CD14-positive monocyte (primary cell): ENCODE data around the gene SLC39A6. TPM values are rescaled to one million over a fixed set of nuclear protein-coding genes. Genes with fewer than 3 reads are reported as not detected.

Source experiments
- DNase-seq, 3 donors: peaks; one replicate each; pipeline ENCODE4 v3.0.0-alpha.2; 2011 to 2022
- H2AFZ ChIP-seq: 2 replicates; pipeline ENCODE4 v1.6.0; 2012; ENCODE audit warnings: mild to moderate bottlenecking, low read depth, low read length, inconsistent platforms; ENCODE audit not compliant: insufficient read depth, poor library complexity, severe bottlenecking
- H3K27ac ChIP-seq, 2 donors: 1 replicate in 1 of 2; 2 replicates in 1 of 2; pipeline ENCODE4 v1.5.1; 2012 to 2013; ENCODE audit warnings: low read length in 2 of 2, control low read depth in 1 of 2, inconsistent platforms in 1 of 2, low read depth in 1 of 2, mild to moderate bottlenecking in 1 of 2
- H3K27me3 ChIP-seq, 2 donors: one replicate each; pipeline versions ENCODE4 v1.6.0 to v1.6.1; 2011 to 2013; ENCODE audit warnings: low read length in 2 of 2; ENCODE audit not compliant: control insufficient read depth in 2 of 2, insufficient read depth in 2 of 2
- H3K36me3 ChIP-seq, 2 donors: replicated peaks in 1 of 2; 1 replicate in 1 of 2; 2 replicates in 1 of 2; pipeline versions ENCODE4 v1.5.1 to v1.6.1; 2012 to 2013; ENCODE audit warnings: low read length in 2 of 2, control low read depth in 1 of 2, inconsistent platforms in 1 of 2, mild to moderate bottlenecking in 1 of 2; ENCODE audit not compliant: insufficient read depth in 2 of 2, control insufficient read depth in 1 of 2
- H3K4me1 ChIP-seq, 2 donors: 1 replicate in 1 of 2; 2 replicates in 1 of 2; pipeline versions ENCODE4 v1.5.1 to v1.6.1; 2012 to 2013; ENCODE audit warnings: low read length in 2 of 2, control low read depth in 1 of 2, inconsistent platforms in 1 of 2, mild to moderate bottlenecking in 1 of 2, moderate library complexity in 1 of 2; ENCODE audit not compliant: insufficient read depth in 2 of 2, control insufficient read depth in 1 of 2
- H3K4me2 ChIP-seq: replicated peaks from 2 replicates; pipeline ENCODE3; 2012; ENCODE audit warnings: low read length, moderate library complexity, mild to moderate bottlenecking; ENCODE audit not compliant: poor library complexity, severe bottlenecking; ENCODE audit errors: extremely low read depth
- H3K4me3 ChIP-seq, 3 experiments: fragments of 200-600 bp in 1 of 3; sonication (generic) in 1 of 3; replicated peaks in 1 of 3; 1 replicate in 2 of 3; 2 replicates in 1 of 3; pipeline ENCODE4 v1.5.1; 2011 to 2013; ENCODE audit warnings: low read length in 3 of 3, mild to moderate bottlenecking in 3 of 3, control low read depth in 2 of 3, low read depth in 2 of 3, inconsistent platforms in 1 of 3, moderate library complexity in 1 of 3
- H3K79me2 ChIP-seq: 2 replicates; pipeline ENCODE4 v1.6.0; 2012; ENCODE audit warnings: mild to moderate bottlenecking, control low read depth, inconsistent platforms, low read length, moderate library complexity; ENCODE audit not compliant: insufficient read depth
- H3K9ac ChIP-seq: 2 replicates; pipeline ENCODE4 v1.6.0; 2017; ENCODE audit warnings: low read length, mild to moderate bottlenecking; ENCODE audit not compliant: insufficient read depth, poor library complexity, severe bottlenecking
- H3K9me3 ChIP-seq, 2 donors: replicated peaks in 1 of 2; 1 replicate in 1 of 2; 2 replicates in 1 of 2; pipeline versions ENCODE4 v1.5.1 to v1.6.1; 2012 to 2013; ENCODE audit warnings: low read length in 2 of 2, control low read depth in 1 of 2; ENCODE audit not compliant: control insufficient read depth in 1 of 2, insufficient read depth in 1 of 2
- H4K20me1 ChIP-seq: 2 replicates; pipeline ENCODE4 v1.6.0; 2012; ENCODE audit warnings: mild to moderate bottlenecking, low read length, control low read depth, moderate library complexity; ENCODE audit not compliant: insufficient read depth
- H3K27ac Mint-ChIP-seq, 7 donors: one replicate each; pipeline ENCODE4 v1.8.0; 2020; ENCODE audit warnings: mild to moderate bottlenecking in 7 of 7, mixed read lengths in 7 of 7, moderate library complexity in 6 of 7, inconsistent platforms in 2 of 7
- H3K27me3 Mint-ChIP-seq, 3 donors: one replicate each; pipeline ENCODE4 v1.8.0; 2021 to 2022; ENCODE audit warnings: low read depth in 3 of 3, mild to moderate bottlenecking in 3 of 3, mixed read lengths in 3 of 3, moderate library complexity in 3 of 3, inconsistent platforms in 1 of 3
- H3K36me3 Mint-ChIP-seq, 2 donors: one replicate each; pipeline ENCODE4 v1.8.0; 2020; ENCODE audit warnings: mixed read lengths in 2 of 2, inconsistent platforms in 1 of 2, mild to moderate bottlenecking in 1 of 2
- H3K4me1 Mint-ChIP-seq: one replicate; pipeline ENCODE4 v1.8.0; 2020; ENCODE audit warnings: mild to moderate bottlenecking, mixed read lengths
- H3K4me3 Mint-ChIP-seq, 2 donors: one replicate each; pipeline ENCODE4 v1.8.0; 2020; ENCODE audit warnings: mild to moderate bottlenecking in 2 of 2, mixed read lengths in 2 of 2, moderate library complexity in 1 of 2
- H3K9me3 Mint-ChIP-seq, 7 donors: one replicate each; pipeline ENCODE4 v1.8.0; 2020 to 2022; ENCODE audit warnings: mixed read lengths in 7 of 7, mild to moderate bottlenecking in 6 of 7, moderate library complexity in 6 of 7, inconsistent platforms in 2 of 7
- CTCF ChIP-seq: fragments of 200-600 bp; IDR thresholded peaks from one replicate; pipeline ENCODE4 v1.8.0; 2022; ENCODE audit warnings: antibody characterized with exemption, mild to moderate bottlenecking
- WGBS: methylation state at CpG from one replicate; pipeline ENCODE4 v1.1.5; 2013; ENCODE audit warnings: missing lambda C conversion rate; ENCODE audit not compliant: insufficient coverage; 5-methylcytosine and 5-hydroxymethylcytosine counted together
- intact Hi-C, 2 donors: fragments of 100-400 bp; cut with micrococcal nuclease; formaldehyde crosslinking; loops; one replicate each; pipeline versions ENCODE4 v1.15.0 to v1.15.1; 2023
- polyA plus RNA-seq, 3 donors: library from polyadenylated mRNA; depleted of rRNA in 1 of 3; unstranded in 2 of 3; stranded (reverse) in 1 of 3; fragments of 300-500 nt in 2 of 3; fragments of >200 nt in 1 of 3; fragmentation: Illumina TruSeq in 2 of 3; gene quantifications; 1 replicate in 2 of 3; 2 replicates in 1 of 3; pipeline ENCODE4 v1.2.3, GENCODE V29; 2012 to 2021

The SLC39A6 gene
- polyA plus RNA-seq, 3 donors: 13.2 to 20.1 (median 16.8) TPM

GRCh38 chr18:36176177-36176584 lies 47.0 kb upstream of the SLC39A6 start:
- Histone ChIP-seq H3K4me2 (no peak overlapping the region), H3K4me1 (peaks cover 12 to 17% of the 10 kb centered on the region in 2 donors), H2AFZ (no peak overlapping the region), H3K4me3 (no peak overlapping the region), H3K9ac (no peak overlapping the region), H3K79me2 (no peaks in the 10 kb centered on the region), H3K9me3 (no peaks in the 10 kb centered on the region), H3K27me3 (no peaks in the 10 kb centered on the region), H3K36me3 (peaks cover 51 to 67% of the 10 kb centered on the region in 2 donors), H3K27ac (no peak overlapping the region), H4K20me1 (no peaks in the 10 kb centered on the region)
- Mint-ChIP-seq H3K27ac (peak overlapping the region in 1 of 7 donors; percentile 3), H3K27me3 (peaks cover 0 to 3% (median 0%) of the 10 kb centered on the region in 3 donors), H3K4me3 (no peak overlapping the region), H3K4me1 (peaks cover 20% of the 10 kb centered on the region), H3K36me3 (peaks cover 50 to 55% of the 10 kb centered on the region in 2 donors), H3K9me3 (no peaks in the 10 kb centered on the region)
- TF ChIP-seq CTCF: no peak
- intact Hi-C loops: no loop called here
- WGBS: no CpG with 5 or more reads among the region's 2 CpGs
- no peak for DNase-seq

GRCh38 chr18:36175481-36175880 lies 46.3 kb upstream of the SLC39A6 start:
- H3K27me3 ChIP-seq: no peaks in the 10 kb centered on the region
- no peak overlapping the region for H2AFZ ChIP-seq
- peaks cover 17% of the 10 kb centered on the region for H3K4me1 Mint-ChIP-seq
- TF ChIP-seq CTCF: no peak
- WGBS: 82% methylated on average over 1 of the region's 1 CpG
- no peaks in the 10 kb centered on the region for H3K9me3 Mint-ChIP-seq
- no peaks in the 10 kb centered on the region for H4K20me1 ChIP-seq
- H3K36me3 ChIP-seq: peaks cover 58 to 74% of the 10 kb centered on the region in 2 donors
- H3K36me3 Mint-ChIP-seq: peaks cover 56 to 62% of the 10 kb centered on the region in 2 donors
- no peak overlapping the region for H3K27ac ChIP-seq
- H3K4me1 ChIP-seq: peaks cover 12 to 15% of the 10 kb centered on the region in 2 donors
- H3K9me3 ChIP-seq: no peaks in the 10 kb centered on the region
- no peak for DNase-seq
- H3K27me3 Mint-ChIP-seq: peaks cover 0 to 3% (median 0%) of the 10 kb centered on the region in 3 donors
- H3K27ac Mint-ChIP-seq: peak overlapping the region in 2 of 7 donors; percentile 42 to 79
- H3K4me2 ChIP-seq: no peak overlapping the region
- H3K4me3 Mint-ChIP-seq: no peak overlapping the region
- no peaks in the 10 kb centered on the region for H3K79me2 ChIP-seq
- H3K4me3 ChIP-seq: no peak overlapping the region
- intact Hi-C loops: no loop called here
- no peak overlapping the region for H3K9ac ChIP-seq
